GM18502 (cell line): Measurements from ENCODE around the gene DMRT1.
"Not testable (repeated sequence)": the region's sequence is repeated elsewhere in the genome, so short reads cannot be mapped to it uniquely, and the experiment has no call there.

Source experiments
- ATAC-seq: cut with Tn5 transposase; IDR thresholded peaks from one replicate; pipeline ENCODE4 v1.9.1; 2021; ENCODE audit warnings: mild to moderate bottlenecking; ENCODE audit not compliant: unreplicated experiment, poor library complexity

DMRT1 gene

DNA sequence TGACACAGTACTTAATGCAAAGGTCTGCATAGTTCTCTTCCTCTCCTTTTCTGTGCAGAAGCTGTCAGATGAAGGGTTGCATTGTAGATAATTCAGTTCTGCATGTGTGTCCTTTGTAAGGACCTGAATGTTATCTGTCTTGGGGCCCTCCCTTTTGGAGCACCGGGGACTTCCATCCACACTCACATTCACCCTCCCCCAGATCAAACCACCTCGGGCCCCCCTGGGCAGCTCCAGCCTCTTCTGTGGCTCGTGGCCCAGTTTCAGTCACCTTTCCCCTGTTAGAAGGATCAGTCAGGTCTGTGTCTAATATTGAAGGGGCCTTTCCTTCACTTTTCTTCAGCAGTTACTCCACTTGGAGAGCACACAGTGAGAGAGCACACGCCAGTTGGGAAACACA lies 11.0 kb downstream of the DMRT1 start:
- no peak for ATAC-seq

- ATAC-seq: peak; percentile 100
Observed at GRCh38 chr9:859251-859650, 17.8 kb downstream of the DMRT1 start.

GRCh38 chr9:860706-861105 lies 19.2 kb downstream of the DMRT1 start:
- no peak for ATAC-seq

- not testable (repeated sequence) for ATAC-seq
Observed at GRCh38 chr9:861525-861924, 20.0 kb downstream of the DMRT1 start.

- no peak for ATAC-seq
Observed at GRCh38 chr9:875119-875962, 33.8 kb downstream of the DMRT1 start.

DNA sequence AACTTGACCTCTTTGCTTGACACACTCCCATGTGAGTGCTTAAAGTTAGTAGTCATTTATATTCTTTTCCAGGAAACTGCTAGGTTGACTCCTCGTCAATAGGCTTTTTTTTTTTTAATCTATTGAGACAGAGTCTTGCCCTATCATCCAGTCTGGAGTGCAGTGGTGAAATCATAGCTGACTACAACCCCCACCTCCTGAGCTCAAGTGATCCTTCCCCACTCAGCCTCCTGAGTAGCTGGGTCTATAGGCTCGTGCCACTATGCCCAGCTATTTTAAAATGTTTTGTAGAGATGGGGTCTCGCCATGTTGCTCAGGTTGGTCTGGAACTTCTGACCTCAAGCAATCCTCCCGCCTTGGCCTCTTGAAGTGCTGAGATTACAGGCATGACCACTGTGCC lies 34.9 kb downstream of the DMRT1 start:
- ATAC-seq: no peak

DNA sequence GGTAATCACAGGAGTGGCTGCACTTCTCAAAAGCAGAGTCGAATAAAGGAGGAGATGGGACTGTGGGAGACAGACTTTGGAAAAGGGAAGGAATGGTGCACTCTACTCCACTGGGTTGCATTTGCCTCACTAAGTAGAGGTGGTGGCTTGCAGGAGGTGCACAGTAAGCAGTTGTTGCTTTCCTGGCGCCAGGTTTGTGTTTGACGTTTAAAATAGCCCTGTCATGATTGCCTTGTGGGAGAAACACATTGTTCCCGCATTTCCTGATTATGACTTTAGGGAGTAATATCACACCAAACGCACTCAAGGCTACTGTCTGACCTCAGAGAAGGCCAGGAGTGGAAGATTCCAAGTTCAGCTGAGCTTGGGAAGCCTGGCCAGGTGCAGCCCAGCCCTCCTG lies 36.7 kb downstream of the DMRT1 start:
- no peak for ATAC-seq

DNA sequence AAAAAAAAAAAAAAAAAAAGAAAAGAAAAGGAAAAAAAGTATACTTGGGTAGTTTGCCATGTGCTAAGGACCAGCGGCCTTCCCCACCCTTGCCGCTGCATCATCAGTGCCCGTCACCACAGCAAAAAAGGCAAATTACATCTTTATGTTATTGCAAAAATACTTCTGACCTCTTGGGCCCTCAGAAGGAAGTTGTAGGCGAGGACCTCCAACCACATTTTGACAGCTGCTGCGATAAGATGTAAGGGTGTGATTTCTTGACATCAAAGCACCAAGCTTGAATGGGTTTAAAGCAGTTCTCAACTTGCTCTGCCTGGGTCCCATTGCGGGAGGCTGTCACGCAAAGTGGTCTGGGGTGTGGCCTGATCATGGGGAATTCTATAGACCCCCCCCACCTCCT lies 39.2 kb downstream of the DMRT1 start:
- no peak for ATAC-seq

GRCh38 chr9:882416-882924 lies 41.0 kb downstream of the DMRT1 start:
- ATAC-seq: no peak

- no peak for ATAC-seq
Observed at GRCh38 chr9:883011-883410, 41.5 kb downstream of the DMRT1 start.

- no peak for ATAC-seq
Observed at GRCh38 chr9:886886-887285, 45.4 kb downstream of the DMRT1 start.

- no peak for ATAC-seq
Observed at GRCh38 chr9:892123-892522, 50.6 kb downstream of the DMRT1 start.

GRCh38 chr9:893115-893514 lies 51.6 kb downstream of the DMRT1 start:
- no peak for ATAC-seq

GRCh38 chr9:893843-894420 lies 52.4 kb downstream of the DMRT1 start:
- ATAC-seq: peak; percentile 99

DNA sequence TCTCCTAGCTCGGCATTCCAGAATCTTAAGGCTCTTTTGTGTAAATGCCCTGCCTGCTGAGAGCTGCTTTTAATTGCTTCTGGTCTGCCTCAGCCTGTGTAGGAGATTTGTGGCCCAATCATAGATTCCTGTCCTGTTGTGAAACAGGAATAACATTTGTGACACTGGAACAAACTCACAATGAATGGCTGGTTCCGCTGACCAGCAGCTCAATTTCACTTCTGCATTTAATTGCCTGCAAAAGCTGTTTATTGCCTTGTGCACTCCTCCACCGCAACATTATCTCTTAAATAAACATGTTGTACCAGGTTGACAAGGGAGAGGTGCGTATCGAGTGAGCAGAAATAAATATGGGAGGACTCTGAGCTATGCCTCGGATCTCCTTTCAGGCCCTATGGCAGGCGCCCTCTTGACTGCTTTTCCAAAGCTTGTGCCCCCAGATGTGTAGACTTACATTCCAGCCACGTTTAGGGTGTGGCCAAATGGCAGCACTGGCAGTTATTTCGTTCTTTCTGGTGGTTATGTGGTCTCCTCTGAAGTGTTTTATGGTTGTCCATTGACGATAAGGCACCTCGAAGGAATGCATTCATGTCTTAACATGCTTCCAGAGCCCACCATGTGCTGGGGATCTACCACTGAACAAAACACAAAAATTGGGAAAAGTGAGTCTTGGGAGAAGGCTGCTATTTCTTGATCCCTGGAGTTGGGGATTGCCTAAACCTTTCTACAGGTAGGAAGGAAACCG lies 58.1 kb downstream of the DMRT1 start:
- ATAC-seq: no peak

DNA sequence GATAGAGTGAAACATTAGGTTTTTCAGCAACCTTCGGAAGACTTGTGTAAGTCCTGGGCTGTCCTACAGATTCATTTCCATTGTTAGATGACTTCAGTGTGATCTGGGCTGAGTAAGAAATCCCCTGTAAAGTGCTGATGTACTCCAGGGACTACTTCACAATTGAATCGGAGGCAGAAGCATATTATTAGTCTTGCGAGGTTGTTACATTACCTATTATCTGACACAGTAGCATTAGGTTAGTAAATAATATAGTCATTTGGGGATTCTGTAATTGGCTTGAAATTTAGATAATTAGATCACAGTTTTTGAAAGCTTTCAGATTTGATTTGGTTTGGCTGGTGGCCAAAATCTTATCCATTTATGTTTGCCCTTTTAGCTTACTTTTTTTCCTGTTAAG lies 62.4 kb downstream of the DMRT1 start:
- no peak for ATAC-seq

DNA sequence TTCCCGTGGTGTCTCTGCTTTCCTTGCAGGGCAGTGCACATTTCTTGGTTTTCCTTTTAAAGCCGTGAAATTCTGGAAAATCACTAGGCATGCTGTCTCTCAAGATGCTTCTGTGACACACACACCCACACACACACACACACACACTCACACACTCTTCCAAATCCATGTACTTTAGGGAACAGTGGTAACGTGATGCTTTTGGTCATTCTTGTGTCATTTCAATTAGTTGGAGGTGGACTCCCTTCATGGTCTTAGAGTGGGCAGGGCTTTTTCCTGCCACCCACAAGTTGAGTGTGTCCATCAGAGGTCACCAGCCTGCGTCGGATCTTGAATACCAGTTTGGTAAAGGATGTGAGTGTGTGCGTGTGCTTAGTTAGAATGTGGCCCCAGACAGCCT lies 64.4 kb downstream of the DMRT1 start:
- ATAC-seq: no peak

GRCh38 chr9:908536-909205 lies 67.2 kb downstream of the DMRT1 start:
- no peak for ATAC-seq

DNA sequence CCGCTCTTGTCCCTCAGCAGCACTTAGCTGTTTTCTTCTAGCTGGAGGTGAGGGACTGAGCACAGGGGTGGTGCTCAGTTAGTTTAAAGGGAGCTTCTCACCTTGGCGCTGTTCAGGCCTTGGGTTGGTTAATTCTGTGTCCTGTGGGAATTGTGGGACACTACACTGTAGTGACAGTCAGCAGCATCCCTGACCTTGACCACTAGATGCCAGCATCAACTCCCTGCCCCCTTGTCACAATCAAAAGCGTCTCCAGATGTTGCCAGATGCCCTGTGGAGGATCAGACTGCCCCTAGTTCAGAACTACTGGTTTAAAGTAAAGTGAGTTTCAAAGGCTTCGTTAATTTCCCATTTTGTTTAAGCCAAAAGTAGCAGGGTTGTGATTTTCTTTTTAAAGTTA lies 69.5 kb downstream of the DMRT1 start:
- ATAC-seq: no peak

DNA sequence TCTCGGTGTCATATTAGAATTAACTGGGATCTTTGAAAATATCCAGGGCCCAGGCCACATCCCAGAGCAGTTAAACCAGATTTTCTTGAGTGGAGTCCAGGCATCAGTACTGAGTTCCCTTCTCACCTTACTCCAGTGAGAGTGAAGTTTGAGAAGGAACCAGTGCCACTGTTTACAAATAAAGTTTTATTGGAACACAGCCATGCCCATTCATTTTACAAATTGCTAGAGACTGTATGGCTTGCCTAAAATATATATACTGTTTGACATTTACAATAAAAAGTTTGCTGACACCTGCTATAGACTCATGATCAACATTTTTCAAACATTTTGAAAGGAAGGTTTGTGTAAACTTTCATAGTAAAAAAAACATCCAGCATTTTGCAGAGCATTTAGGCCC lies 71.3 kb downstream of the DMRT1 start:
- no peak for ATAC-seq

DNA sequence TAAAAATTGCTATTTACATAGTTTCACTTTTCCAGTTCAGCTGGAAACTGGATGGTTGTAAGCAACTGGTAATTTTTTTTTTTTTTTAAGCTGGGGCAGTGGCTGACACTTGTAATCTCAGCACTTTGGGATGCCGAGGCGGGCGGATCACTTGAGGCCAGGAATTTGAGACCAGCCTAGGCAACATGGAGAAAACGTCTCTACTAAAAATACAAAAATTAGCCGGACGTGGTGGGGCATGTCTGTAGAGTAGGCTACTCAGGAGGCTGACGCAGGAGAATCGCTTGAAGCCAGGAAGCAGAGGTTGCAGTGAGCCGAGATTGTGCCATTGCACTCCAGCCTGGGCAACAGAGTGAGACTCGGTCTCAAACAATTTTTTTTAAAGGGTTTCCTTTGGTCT lies 72.0 kb downstream of the DMRT1 start:
- ATAC-seq: not testable (repeated sequence)
